G401 (cell line): ENCODE data around the gene HRAS. TPM values are rescaled to one million over a fixed set of nuclear protein-coding genes. Genes with fewer than 3 reads are reported as not detected.

Experiments used
- DNase-seq: peaks from one replicate; pipeline ENCODE4 v3.0.0-alpha.2; 2015; ENCODE audit warnings: low spot score
- in situ Hi-C: cut with HindIII; loops from 2 replicates; pipeline ENCODE4 v1.10.0; 2016; ENCODE audit warnings: low sequenced_read_pairs, mixed read lengths
- total RNA-seq: library from RNA; depleted of rRNA; stranded (reverse); fragments of >200 nt; shearing (Covaris generic); gene quantifications from 2 replicates; pipeline ENCODE4 v1.2.3, GENCODE V29; 2014

The HRAS gene
- total RNA-seq, 1 experiment from 2014 or later, result 51.7 TPM

GRCh38 chr11:568306-569157 lies 33.2 kb upstream of the HRAS start:
- peak; percentile 85 for DNase-seq
- in situ Hi-C loops, result no loop called here

GRCh38 chr11:567629-568292 lies 32.4 kb upstream of the HRAS start:
- peak; percentile 29 for DNase-seq
- in situ Hi-C loops, result no loop called here

GRCh38 chr11:567011-567628 lies 31.7 kb upstream of the HRAS start:
- in situ Hi-C loops, result no loop called here
- DNase-seq, result no peak

- in situ Hi-C loops, result no loop called here
- DNase-seq, result peak; percentile 24
Observed at GRCh38 chr11:565921-566509, 30.6 kb upstream of the HRAS start.

GRCh38 chr11:563812-564578 lies 28.6 kb upstream of the HRAS start:
- in situ Hi-C loops, result no loop called here

GRCh38 chr11:563066-563811 lies 27.9 kb upstream of the HRAS start:
- in situ Hi-C loops, result no loop called here

More at GRCh38 chr11:563812-564578, 28.6 kb upstream of the HRAS start:
- DNase-seq, result no peak

GRCh38 chr11:562046-562645 lies 26.8 kb upstream of the HRAS start:
- DNase-seq, result no peak
- in situ Hi-C loops, result no loop called here

More at GRCh38 chr11:563066-563811, 27.9 kb upstream of the HRAS start:
- no peak for DNase-seq

- no peak for DNase-seq
- in situ Hi-C loops, result no loop called here
Observed at GRCh38 chr11:561148-562003, 26.0 kb upstream of the HRAS start.

GRCh38 chr11:560305-561147 lies 25.1 kb upstream of the HRAS start, which contains the start of the genes LMNTD2 and RASSF7:
TSS of gene LMNTD2 (minus strand) at chr11:560738. CDS start at chr11:560716, 22 bp downstream.
TSS of gene RASSF7 (plus strand) at chr11:560970. CDS start at chr11:561769, 799 bp downstream.
- DNase-seq, result peak; percentile 88
- in situ Hi-C loops, result no loop called here

- no peak for DNase-seq
- in situ Hi-C loops, result no loop called here
Observed at GRCh38 chr11:559712-560304, 24.4 kb upstream of the HRAS start.

- in situ Hi-C loops, result no loop called here
- no peak for DNase-seq
Observed at GRCh38 chr11:559020-559620, 23.7 kb upstream of the HRAS start.

- DNase-seq, result no peak
- in situ Hi-C loops, result no loop called here
Observed at GRCh38 chr11:558503-558902, 23.1 kb upstream of the HRAS start.

- DNase-seq, result no peak
- in situ Hi-C loops, result no loop called here
Observed at GRCh38 chr11:557328-558132, 22.2 kb upstream of the HRAS start.

- DNase-seq, result no peak
- in situ Hi-C loops, result no loop called here
Observed at GRCh38 chr11:556662-557256, 21.4 kb upstream of the HRAS start.
